Right lobe of liver (tissue), 6 donors: ENCODE results near the gene CLIC1. TPM values are rescaled to one million over a fixed set of nuclear protein-coding genes. Genes with fewer than 3 reads are reported as not detected.

Source experiments
- ATAC-seq, 4 donors: fragments of 200-7000 bp; cut with Tn5 transposase; one replicate each; pipeline ENCODE4 v1.9.1; 2020; ENCODE audit warnings: mild to moderate bottlenecking in 4 of 4, moderate library complexity in 4 of 4
- DNase-seq, 3 donors: peaks; one replicate each; pipeline ENCODE4 v3.0.0-alpha.2; 2020
- H3K27ac ChIP-seq, 3 donors: fragments of 200-600 bp; one replicate each; pipeline ENCODE4 v1.8.0; 2022
- H3K27me3 ChIP-seq, 2 donors: fragments of 200-600 bp; one replicate each; pipeline ENCODE4 v1.8.0; 2022
- H3K36me3 ChIP-seq, 4 donors: fragments of 200-600 bp; sonication (generic) in 1 of 4; one replicate each; pipeline versions ENCODE4 v1.5.1 to v1.8.0; 2017 to 2022; ENCODE audit warnings: control low read depth in 1 of 4
- H3K4me1 ChIP-seq, 4 donors: fragments of 200-600 bp; sonication (generic) in 1 of 4; one replicate each; pipeline versions ENCODE4 v1.5.1 to v1.8.0; 2017 to 2022; ENCODE audit warnings: control low read depth in 1 of 4
- H3K4me3 ChIP-seq, 3 donors: fragments of 200-600 bp; one replicate each; pipeline ENCODE4 v1.8.0; 2022
- H3K9me3 ChIP-seq, 4 donors: fragments of 200-600 bp; sonication (generic) in 1 of 4; one replicate each; pipeline versions ENCODE4 v1.5.1 to v1.8.0; 2017 to 2022; ENCODE audit warnings: control low read depth in 1 of 4
- CTCF ChIP-seq, 4 donors: fragments of 200-600 bp in 3 of 4; fragments of 450-650 bp in 1 of 4; IDR thresholded peaks; one replicate each; pipeline versions ENCODE4 v1.5.1 to v1.8.0; 2016 to 2022; ENCODE audit warnings: antibody characterized with exemption in 4 of 4, mild to moderate bottlenecking in 2 of 4
- POLR2A ChIP-seq: fragments of 450-650 bp; IDR thresholded peaks from one replicate; pipeline ENCODE4 v1.6.1; 2017; ENCODE audit warnings: antibody characterized with exemption, mild to moderate bottlenecking
- WGBS: methylation state at CpG from one replicate; pipeline ENCODE4 v1.1.6; 2018; ENCODE audit warnings: low coverage, low lambda C conversion rate; ENCODE audit not compliant: insufficient coverage; ENCODE audit errors: missing lambda C conversion rate; 5-methylcytosine and 5-hydroxymethylcytosine counted together
- intact Hi-C, 2 donors: fragments of 100-400 bp; cut with DNase I; formaldehyde crosslinking; loops; one replicate each; pipeline versions ENCODE4 v1.11.2 to v1.14.1; 2022
- total RNA-seq, 6 experiments: library from RNA; depleted of rRNA in 2 of 6; stranded (reverse); fragments of >200 nt in 2 of 6; fragmentation: NEBNext Ultra II Directional in 3 of 6; extraction: Animal tissue kit (Norgen Biotek cat#: 25700) in 3 of 6; gene quantifications; one replicate each; pipeline versions ENCODE4 v1.1.0 to v1.2.4, GENCODE V29; 2016 to 2023
- donor health status: DM: no; HTN: yes; CAD: no.
- donor health status: DM: no; HTN: no; CAD: no.
- donor health status: DM: no; HTN: no; CAD: no.
- donor health status: DM: no; HTN: yes; CAD: no.
- donor health status: DM: no; HTN: yes; CAD: no.

Gene CLIC1
- total RNA-seq, 6 experiments from 2014 or later = 36.7 to 123 (median 62.0) TPM

DNA sequence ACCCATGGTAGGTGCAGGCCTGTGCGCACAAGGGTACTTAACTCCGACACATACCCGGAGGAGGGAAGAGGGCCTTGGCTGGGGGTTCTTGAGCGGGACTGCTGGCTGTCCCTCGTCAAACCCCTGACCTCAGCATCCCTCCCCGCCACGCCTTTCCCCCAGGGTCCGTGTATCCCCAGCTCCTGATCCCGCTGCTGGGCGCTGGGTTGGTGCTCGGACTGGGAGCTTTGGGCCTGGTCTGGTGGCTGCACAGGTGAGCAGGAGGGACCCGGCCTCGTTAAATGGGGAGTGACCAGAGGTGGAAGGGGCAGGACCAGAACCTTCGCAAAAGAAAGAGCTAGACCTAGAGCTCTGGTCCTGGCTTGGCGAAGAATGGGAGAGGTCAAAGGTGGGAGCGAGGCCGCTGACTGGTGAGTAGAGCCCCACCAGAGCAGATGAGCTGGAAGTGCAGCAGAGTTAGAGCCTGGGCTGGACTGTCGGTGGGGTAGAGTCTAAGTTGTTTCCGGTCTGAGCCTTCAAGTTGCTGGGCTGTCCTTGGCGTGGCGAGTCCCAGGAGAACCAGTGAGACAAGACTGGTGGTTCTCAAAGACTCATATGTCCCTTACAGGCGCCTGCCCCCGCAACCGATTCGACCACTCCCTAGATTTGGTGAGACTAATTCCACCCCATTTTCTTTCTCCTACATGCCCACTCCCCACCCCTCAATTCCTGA, 12.2 kb downstream of the CLIC1 start:
- DNase-seq = no peak
- WGBS = 100% methylated on average over 1 of the region's 25 CpGs
- intact Hi-C loops = no loop called here

DNA sequence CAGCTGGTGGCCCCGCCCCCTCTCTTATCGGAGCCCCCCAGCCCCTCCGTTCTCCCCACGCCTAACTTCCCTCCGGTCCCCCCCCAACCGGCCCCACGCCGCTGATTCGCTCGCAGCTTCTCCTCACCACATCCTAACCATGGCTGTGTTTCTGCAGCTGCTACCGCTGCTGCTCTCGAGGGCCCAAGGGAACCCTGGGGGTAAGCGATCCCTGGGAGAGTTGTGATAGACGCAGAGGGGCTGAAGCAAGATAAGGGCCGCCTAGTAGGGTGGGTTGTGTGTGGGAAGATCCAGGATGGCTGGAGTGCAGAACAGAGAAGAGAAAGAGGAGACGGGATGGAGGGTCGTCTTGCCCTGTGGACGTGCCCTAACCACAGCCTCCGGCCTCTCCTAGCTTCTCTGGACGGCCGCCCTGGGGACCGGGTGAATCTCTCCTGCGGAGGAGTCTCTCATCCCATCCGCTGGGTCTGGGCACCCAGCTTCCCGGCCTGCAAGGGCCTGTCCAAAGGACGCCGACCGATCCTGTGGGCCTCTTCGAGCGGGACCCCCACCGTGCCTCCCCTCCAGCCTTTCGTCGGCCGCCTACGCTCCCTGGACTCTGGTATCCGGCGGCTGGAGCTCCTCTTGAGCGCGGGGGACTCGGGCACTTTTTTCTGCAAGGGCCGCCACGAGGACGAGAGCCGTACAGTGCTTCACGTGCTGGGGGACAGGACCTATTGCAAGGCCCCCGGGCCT, 12.9 kb downstream of the CLIC1 start, which contains the start of gene MPIG6B:
Gene MPIG6B (plus strand): TSS at position 129 of the 735 bp plus-strand sequence. CDS start 11 bp downstream, at position 140.
- WGBS = 56% methylated on average over 15 of the region's 46 CpGs
- ATAC-seq (no peak), DNase-seq (peak in 1 of 3 donors; percentile 47)
- intact Hi-C loops = no loop called here
- Histone ChIP-seq H3K4me3 (no peak within 1 kb of the TSS), H3K4me1 (peaks cover 0 to 4% (median 0%) of the 10 kb centered on the region in 4 donors), H3K27me3 (no peaks in the 10 kb centered on the region), H3K9me3 (no peaks in the 10 kb centered on the region), H3K27ac (no peak within 1 kb of the TSS), H3K36me3 (peaks cover 0 to 5% (median 0%) of the 10 kb centered on the region in 4 donors)
- no peak for TF ChIP-seq POLR2A
- TF ChIP-seq CTCF (IDR thresholded peaks at IDR 0.05) = no peak

More for the DNA sequence above, 12.2 kb downstream of the CLIC1 start:
- H3K27me3 ChIP-seq = no peaks in the 10 kb centered on the region
- no peak overlapping the region for H3K27ac ChIP-seq
- no peak overlapping the region for H3K4me3 ChIP-seq
- peaks cover 0 to 5% (median 2%) of the 10 kb centered on the region in 4 donors for H3K4me1 ChIP-seq
- ATAC-seq = no peak
- H3K9me3 ChIP-seq = no peaks in the 10 kb centered on the region
- TF ChIP-seq POLR2A = no peak
- TF ChIP-seq CTCF (IDR thresholded peaks at IDR 0.05) = no peak
- peaks cover 0 to 5% (median 0%) of the 10 kb centered on the region in 4 donors for H3K36me3 ChIP-seq

GRCh38 chr6:31722173-31722572, 14.2 kb downstream of the CLIC1 start:
- Histone ChIP-seq H3K9me3 (no peaks in the 10 kb centered on the region), H3K36me3 (peaks cover 0 to 5% (median 0%) of the 10 kb centered on the region in 4 donors), H3K27ac (no peak overlapping the region), H3K27me3 (no peaks in the 10 kb centered on the region), H3K4me1 (no peaks in the 10 kb centered on the region), H3K4me3 (no peak overlapping the region)
- intact Hi-C loops = no loop called here
- WGBS = 100% methylated on average over 2 of the region's 3 CpGs
- ATAC-seq (no peak), DNase-seq (no peak)
- TF ChIP-seq POLR2A (no peak), CTCF (IDR thresholded peaks at IDR 0.05) (no peak)

- intact Hi-C loops = no loop called here
- no peak for DNase-seq
Observed at GRCh38 chr6:31721351-31722020, 14.8 kb downstream of the CLIC1 start, which contains the start of gene LY6G6C. Gene LY6G6C, minus strand, starts transcription at chr6:31721746. Its CDS starts 67 bp downstream, at chr6:31721679.

More at GRCh38 chr6:31721351-31722020, 14.8 kb downstream of the CLIC1 start, which contains the start of gene LY6G6C:
- Histone ChIP-seq H3K27me3 (no peaks in the 10 kb centered on the region), H3K4me3 (no peak within 1 kb of the TSS), H3K27ac (no peak within 1 kb of the TSS), H3K4me1 (no peaks in the 10 kb centered on the region), H3K36me3 (peaks cover 0 to under 1% (median 0%) of the 10 kb centered on the region in 4 donors), H3K9me3 (no peaks in the 10 kb centered on the region)
- TF ChIP-seq CTCF (IDR thresholded peaks at IDR 0.05) (no peak), POLR2A (no peak)
- 54% methylated on average over 2 of the region's 4 CpGs for WGBS
- no peak for ATAC-seq
